ENCODE results near the gene BAHCC1.

DNA sequence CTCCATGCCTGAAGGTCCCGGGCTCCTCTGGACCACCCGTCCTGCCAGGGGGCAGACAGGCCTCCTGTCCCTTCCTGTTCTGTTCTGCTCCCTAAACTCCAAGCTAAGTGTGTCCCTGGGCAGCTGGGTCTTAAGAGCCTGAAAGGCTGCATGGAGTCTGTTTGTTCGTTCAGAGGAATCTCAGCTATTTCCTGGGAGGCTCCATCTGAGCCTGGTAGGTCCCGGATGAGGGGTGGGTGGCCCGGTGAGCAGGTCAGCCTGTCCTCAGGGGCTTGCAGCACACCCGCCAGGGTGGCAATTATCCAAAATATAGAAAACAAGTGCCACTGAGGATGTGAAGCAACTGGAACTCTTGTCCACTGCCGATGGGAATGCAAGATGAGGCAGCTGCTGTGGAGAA is 104.8 kb downstream of the BAHCC1 start:
- TF ChIP-seq, protein P1, sequence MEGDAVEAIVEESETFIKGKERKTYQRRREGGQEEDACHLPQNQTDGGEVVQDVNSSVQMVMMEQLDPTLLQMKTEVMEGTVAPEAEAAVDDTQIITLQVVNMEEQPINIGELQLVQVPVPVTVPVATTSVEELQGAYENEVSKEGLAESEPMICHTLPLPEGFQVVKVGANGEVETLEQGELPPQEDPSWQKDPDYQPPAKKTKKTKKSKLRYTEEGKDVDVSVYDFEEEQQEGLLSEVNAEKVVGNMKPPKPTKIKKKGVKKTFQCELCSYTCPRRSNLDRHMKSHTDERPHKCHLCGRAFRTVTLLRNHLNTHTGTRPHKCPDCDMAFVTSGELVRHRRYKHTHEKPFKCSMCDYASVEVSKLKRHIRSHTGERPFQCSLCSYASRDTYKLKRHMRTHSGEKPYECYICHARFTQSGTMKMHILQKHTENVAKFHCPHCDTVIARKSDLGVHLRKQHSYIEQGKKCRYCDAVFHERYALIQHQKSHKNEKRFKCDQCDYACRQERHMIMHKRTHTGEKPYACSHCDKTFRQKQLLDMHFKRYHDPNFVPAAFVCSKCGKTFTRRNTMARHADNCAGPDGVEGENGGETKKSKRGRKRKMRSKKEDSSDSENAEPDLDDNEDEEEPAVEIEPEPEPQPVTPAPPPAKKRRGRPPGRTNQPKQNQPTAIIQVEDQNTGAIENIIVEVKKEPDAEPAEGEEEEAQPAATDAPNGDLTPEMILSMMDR (IDR thresholded peaks at IDR 0.05; ENCODE audit: control extremely low read depth in 1 of 3, insufficient read depth in 1 of 3, low read depth in 1 of 3, low read length in 3 of 3), result no peak
- TF ChIP-seq POLR2AphosphoS5 (IDR thresholded peaks at IDR 0.05; ENCODE audit: low read depth, low read length) (no peak), SRF (IDR thresholded peaks at IDR 0.05; ENCODE audit: low read depth, low read length) (no peak), EP300 (IDR thresholded peaks at IDR 0.05; ENCODE audit: borderline replicate concordance in 1 of 2, low read depth in 2 of 2, low read length in 2 of 2) (no peak), MAFK (IDR thresholded peaks at IDR 0.05; ENCODE audit: low read depth, low read length) (no peak)

All from H1 (cell line).